HepG2 (cell line): ENCODE measurements around the gene TECTA. TPM values are rescaled to one million over a fixed set of nuclear protein-coding genes. Genes with fewer than 3 reads are reported as not detected.

ENCODE experiments used
- ATAC-seq: fragments of 200-7000 bp; cut with Tn5 transposase; 3 replicates; pipeline ENCODE4 v1.9.1; 2020; ENCODE audit warnings: mild to moderate bottlenecking, moderate library complexity
- BruUV-seq: library from RNA; stranded (reverse); fragments of 400-500 nt; replicated peaks from 2 replicates; lab custom pipeline; 2021; lab: Mats Ljungman, UMichigan
- CTCF ChIA-PET: fragments of 300-600 bp; formaldehyde crosslinking; extraction: SDS; loops from one replicate; lab custom pipeline; 2021; ENCODE audit warnings: low total read pairs, inconsistent platforms, low intra/inter-chr PET ratio; lab: Yijun Ruan, JAX
- POLR2A ChIA-PET: fragments of 350-600 bp; sonication (Branson Sonifier 250); formaldehyde crosslinking; loops from one replicate; lab custom pipeline; 2020; ENCODE audit warnings: antibody characterized with exemption, inconsistent platforms; lab: Yijun Ruan, JAX
- DNase-seq: peaks from one replicate; pipeline ENCODE4 v3.0.0-alpha.2; 2015; ENCODE audit warnings: low spot score
- FAIRE-seq: peaks from 3 replicates; lab custom pipeline; 2011; peaks lifted over from hg19 to GRCh38; lab: Jason Lieb, UNC
- H2AFZ ChIP-seq: one replicate; pipeline ENCODE4 v1.6.1; 2011; ENCODE audit warnings: low read length, inconsistent platforms
- H3K27ac ChIP-seq: fragments of 300-600 bp; 3 replicates; pipeline ENCODE4 v1.8.0; 2011; ENCODE audit warnings: mixed run types, mild to moderate bottlenecking, mixed read lengths, low read length, inconsistent platforms; ENCODE audit not compliant: insufficient read depth; ENCODE audit errors: extremely low read length
- H3K27me3 ChIP-seq, 2 experiments: fragments of 200-600 bp in 1 of 2; 2 replicates in 1 of 2; 3 replicates in 1 of 2; pipeline versions ENCODE4 v1.6.0 to v1.8.0; 2011; ENCODE audit warnings: low read length in 2 of 2, mild to moderate bottlenecking in 2 of 2, moderate library complexity in 2 of 2, inconsistent platforms in 1 of 2; ENCODE audit not compliant: insufficient read depth in 2 of 2, control insufficient read depth in 1 of 2
- H3K36me3 ChIP-seq, 2 experiments: fragments of 200-600 bp in 1 of 2; replicated peaks in 1 of 2; 2 replicates in 1 of 2; 3 replicates in 1 of 2; pipeline versions ENCODE4 v1.5.1 to v1.8.0; 2011; ENCODE audit warnings: low read length in 2 of 2, inconsistent platforms in 1 of 2; ENCODE audit not compliant: insufficient read depth in 2 of 2, control insufficient read depth in 1 of 2
- H3K4me1 ChIP-seq: 2 replicates; pipeline ENCODE4 v1.5.1; 2012; ENCODE audit warnings: low read length, inconsistent platforms; ENCODE audit not compliant: insufficient read depth
- H3K4me2 ChIP-seq: 2 replicates; pipeline ENCODE4 v1.6.0; 2011; ENCODE audit warnings: low read depth, low read length, inconsistent platforms
- H3K4me3 ChIP-seq, 3 experiments: fragments of 200-600 bp in 1 of 3; sonication (generic), shearing (Covaris generic) in 1 of 3; replicated peaks in 1 of 3; 2 replicates each; pipeline ENCODE4 v1.5.1; 2011 to 2016; ENCODE audit warnings: low read length in 3 of 3, inconsistent platforms in 2 of 3, low read depth in 2 of 3, mild to moderate bottlenecking in 2 of 3, control low read depth in 1 of 3, mixed read lengths in 1 of 3; ENCODE audit not compliant: insufficient read depth in 1 of 3
- H3K79me2 ChIP-seq: one replicate; pipeline ENCODE4 v1.6.1; 2011; ENCODE audit warnings: low read length, inconsistent platforms; ENCODE audit not compliant: insufficient read depth
- H3K9ac ChIP-seq: 2 replicates; pipeline ENCODE4 v1.6.0; 2011; ENCODE audit warnings: mild to moderate bottlenecking, low read depth, low read length, inconsistent platforms; ENCODE audit not compliant: insufficient read depth
- H3K9me3 ChIP-seq: 2 replicates; pipeline ENCODE4 v1.5.1; 2012; ENCODE audit warnings: mild to moderate bottlenecking, low read length
- H4K20me1 ChIP-seq: 2 replicates; pipeline ENCODE4 v1.6.0; 2011; ENCODE audit warnings: inconsistent platforms, mild to moderate bottlenecking, low read length, moderate library complexity; ENCODE audit not compliant: insufficient read depth
- ATF1 ChIP-seq: IDR thresholded peaks from 2 replicates; pipeline ENCODE4 v1.6.1; 2016; ENCODE audit warnings: mild to moderate bottlenecking, control low read depth
- FOXA3 ChIP-seq: IDR thresholded peaks from 2 replicates; pipeline ENCODE4 v1.6.1; 2016; ENCODE audit warnings: missing genetic modification reagents, missing compliant biosample characterization
- ZNF552 ChIP-seq: sonication (generic); formaldehyde crosslinking; IDR thresholded peaks from 2 replicates; pipeline ENCODE4 v1.9.0; 2022; ENCODE audit warnings: missing genetic modification reagents, mild to moderate bottlenecking, borderline replicate concordance
- ZNF891 ChIP-seq: sonication (generic); formaldehyde crosslinking; IDR thresholded peaks from 2 replicates; pipeline ENCODE4 v1.5.0; 2020; ENCODE audit warnings: mild to moderate bottlenecking, missing genetic modification reagents
- WGBS: methylation state at CpG from one replicate; pipeline ENCODE4 v1.1.6; 2017; ENCODE audit warnings: low lambda C conversion rate; 5-methylcytosine and 5-hydroxymethylcytosine counted together
- in situ Hi-C: cut with HindIII; loops from 2 replicates; pipeline ENCODE4 v1.10.0; 2017; ENCODE audit warnings: low pct_unique_long_range_greater_than_20kb; ENCODE audit not compliant: extremely low pct_ligation_motif_present
- intact Hi-C: fragments of 100-400 bp; cut with micrococcal nuclease; formaldehyde crosslinking; loops from one replicate; pipeline ENCODE4 v1.10.0; 2022; ENCODE audit not compliant: unreplicated experiment
- polyA plus RNA-seq, 8 experiments: library from polyadenylated mRNA; depleted of rRNA in 3 of 8; stranded (reverse) in 7 of 8; unstranded in 1 of 8; fragments of >200 nt; fragmentation: Illumina TruSeq in 4 of 8; extraction: Trizol in 4 of 8; gene quantifications; 2 replicates each; pipeline versions ENCODE4 v1.2.1 to v1.2.3, GENCODE V29; 2011 to 2016; ENCODE audit warnings: low read depth in 4 of 8, missing spikeins in 1 of 8, mixed read lengths in 1 of 8; ENCODE audit not compliant: insufficient read depth in 1 of 8
- total RNA-seq, 5 experiments: library from RNA; depleted of rRNA; stranded (reverse); fragments of >200 nt; fragmentation: Illumina TruSeq; extraction: Trizol; gene quantifications; 2 replicates each; pipeline ENCODE4 v1.2.3, GENCODE V29; 2016; ENCODE audit warnings: low read depth in 1 of 5
- TF ChIP-seq, protein P1 (sequence below): sonication (generic); formaldehyde crosslinking; IDR thresholded peaks from 2 replicates; pipeline ENCODE4 v1.4.0; 2020; ENCODE audit warnings: missing genetic modification reagents, borderline replicate concordance

The TECTA gene
- total and polyA plus RNA-seq, 2 of the 13 experiments (the other 11 are each of a cell fraction or from before 2014, with no cell fraction given) = 0.04 to 0.17 TPM

GRCh38 chr11:121240650-121241303 lies 139.7 kb downstream of the TECTA start:
- ATAC-seq = no peak

More at GRCh38 chr11:121240650-121241303, 139.7 kb downstream of the TECTA start:
- in situ Hi-C loops (loop anchor here (10.0 kb wide), 1 partner anchor 354 kb away; no protein-coding TSS in a partner anchor), intact Hi-C loops (no loop called here)
- Histone ChIP-seq H3K27ac (no peak overlapping the region), H2AFZ (no peak overlapping the region), H3K9ac (no peak overlapping the region), H3K79me2 (no peaks in the 10 kb centered on the region), H4K20me1 (no peaks in the 10 kb centered on the region), H3K36me3 (no peaks in the 10 kb centered on the region), H3K4me3 (no peak overlapping the region), H3K9me3 (no peaks in the 10 kb centered on the region), H3K4me1 (no peaks in the 10 kb centered on the region), H3K4me2 (no peak overlapping the region), H3K27me3 (peaks cover 0 to 13% of the 10 kb centered on the region in 2 experiments; a peak in 2 of 5 replicates)
- no peak for FAIRE-seq
- no peak for DNase-seq
- 43% methylated on average over 9 of the region's 9 CpGs for WGBS
- ChIA-PET CTCF (no interaction called here), POLR2A (no interaction called here)
- TF ChIP-seq ZNF552 (no peak), FOXA3 (CRISPR knock-in tag) (no peak), ATF1 (no peak), ZNF891 (CRISPR knock-in tag) (no peak)
- TF ChIP-seq, protein P1, sequence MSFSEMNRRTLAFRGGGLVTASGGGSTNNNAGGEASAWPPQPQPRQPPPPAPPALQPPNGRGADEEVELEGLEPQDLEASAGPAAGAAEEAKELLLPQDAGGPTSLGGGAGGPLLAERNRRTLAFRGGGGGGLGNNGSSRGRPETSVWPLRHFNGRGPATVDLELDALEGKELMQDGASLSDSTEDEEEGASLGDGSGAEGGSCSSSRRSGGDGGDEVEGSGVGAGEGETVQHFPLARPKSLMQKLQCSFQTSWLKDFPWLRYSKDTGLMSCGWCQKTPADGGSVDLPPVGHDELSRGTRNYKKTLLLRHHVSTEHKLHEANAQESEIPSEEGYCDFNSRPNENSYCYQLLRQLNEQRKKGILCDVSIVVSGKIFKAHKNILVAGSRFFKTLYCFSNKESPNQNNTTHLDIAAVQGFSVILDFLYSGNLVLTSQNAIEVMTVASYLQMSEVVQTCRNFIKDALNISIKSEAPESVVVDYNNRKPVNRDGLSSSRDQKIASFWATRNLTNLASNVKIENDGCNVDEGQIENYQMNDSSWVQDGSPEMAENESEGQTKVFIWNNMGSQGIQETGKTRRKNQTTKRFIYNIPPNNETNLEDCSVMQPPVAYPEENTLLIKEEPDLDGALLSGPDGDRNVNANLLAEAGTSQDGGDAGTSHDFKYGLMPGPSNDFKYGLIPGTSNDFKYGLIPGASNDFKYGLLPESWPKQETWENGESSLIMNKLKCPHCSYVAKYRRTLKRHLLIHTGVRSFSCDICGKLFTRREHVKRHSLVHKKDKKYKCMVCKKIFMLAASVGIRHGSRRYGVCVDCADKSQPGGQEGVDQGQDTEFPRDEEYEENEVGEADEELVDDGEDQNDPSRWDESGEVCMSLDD = no peak
- BruUV-seq = no TSS peak

Other genes with a start within 250 kb of the TECTA start
- 12.5 and 12.8 TPM in 2 replicates for gene TBCEL, start 77.1 kb upstream of the TECTA start, total RNA-seq (2016; rRNA removed; fragmentation: Illumina TruSeq; extraction: Trizol)
- gene TBCEL, start 77.1 kb upstream of the TECTA start, polyA plus RNA-seq (2011; rRNA removed) = 5.3 and 6.1 TPM in 2 replicates
- gene SC5D, start 191.5 kb downstream of the TECTA start, total RNA-seq (2016; rRNA removed; fragmentation: Illumina TruSeq; extraction: Trizol) = 48.6 and 84.4 TPM in 2 replicates
- 155 and 186 TPM in 2 replicates for gene SC5D, start 191.5 kb downstream of the TECTA start, polyA plus RNA-seq (2011; rRNA removed)